Uterus (tissue), 2 donors: Measurements from ENCODE around the gene NOC4L.

ENCODE experiments used
- POLR2A ChIP-seq, 2 donors: fragments of 450-650 bp; IDR thresholded peaks; one replicate each; pipeline ENCODE4 v1.6.1; 2016; ENCODE audit warnings: antibody characterized with exemption in 2 of 2, mild to moderate bottlenecking in 1 of 2, moderate library complexity in 1 of 2
- TF ChIP-seq, protein P1 (sequence below), 4 experiments: fragments of 200-600 bp in 2 of 4; fragments of 450-650 bp in 2 of 4; sonication (generic) in 2 of 4; IDR thresholded peaks; one replicate each; pipeline ENCODE4 v1.5.1; 2016 to 2019; ENCODE audit warnings: antibody characterized with exemption in 4 of 4, mild to moderate bottlenecking in 2 of 4, moderate library complexity in 1 of 4

DNA sequence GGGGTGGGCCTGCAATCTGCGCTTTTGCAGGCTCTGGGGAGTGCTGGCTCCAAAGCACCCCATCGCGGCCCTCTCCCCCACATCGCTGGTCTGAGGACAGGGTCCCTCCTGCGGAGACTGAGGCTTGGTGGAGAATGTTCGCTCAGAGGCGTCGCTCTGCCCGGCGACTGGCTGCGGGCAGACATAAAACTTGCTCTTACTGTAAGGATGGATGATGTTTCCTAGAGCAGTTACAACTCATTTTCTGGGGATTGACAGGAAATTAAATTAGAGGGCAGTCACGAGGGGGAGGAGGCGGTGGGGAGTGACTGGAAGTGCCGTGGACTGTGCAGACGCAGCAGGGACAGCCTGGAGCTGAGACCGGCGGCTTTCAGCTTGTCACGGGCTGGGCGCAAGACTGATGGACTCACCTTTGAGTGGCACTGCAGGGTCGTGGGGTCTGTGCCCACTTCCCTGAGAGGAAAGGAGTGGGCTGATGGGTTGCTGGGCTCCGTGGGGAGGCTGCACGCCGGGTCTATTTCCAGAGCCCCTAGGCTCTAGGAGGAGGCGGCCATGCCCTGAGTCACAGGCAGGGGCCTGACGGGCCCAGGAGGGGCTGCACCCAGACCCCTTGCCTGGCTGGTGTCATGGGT, 32.8 kb downstream of the NOC4L start:
- no peak for TF ChIP-seq POLR2A (IDR thresholded peaks at IDR 0.05)
- TF ChIP-seq, protein P1, sequence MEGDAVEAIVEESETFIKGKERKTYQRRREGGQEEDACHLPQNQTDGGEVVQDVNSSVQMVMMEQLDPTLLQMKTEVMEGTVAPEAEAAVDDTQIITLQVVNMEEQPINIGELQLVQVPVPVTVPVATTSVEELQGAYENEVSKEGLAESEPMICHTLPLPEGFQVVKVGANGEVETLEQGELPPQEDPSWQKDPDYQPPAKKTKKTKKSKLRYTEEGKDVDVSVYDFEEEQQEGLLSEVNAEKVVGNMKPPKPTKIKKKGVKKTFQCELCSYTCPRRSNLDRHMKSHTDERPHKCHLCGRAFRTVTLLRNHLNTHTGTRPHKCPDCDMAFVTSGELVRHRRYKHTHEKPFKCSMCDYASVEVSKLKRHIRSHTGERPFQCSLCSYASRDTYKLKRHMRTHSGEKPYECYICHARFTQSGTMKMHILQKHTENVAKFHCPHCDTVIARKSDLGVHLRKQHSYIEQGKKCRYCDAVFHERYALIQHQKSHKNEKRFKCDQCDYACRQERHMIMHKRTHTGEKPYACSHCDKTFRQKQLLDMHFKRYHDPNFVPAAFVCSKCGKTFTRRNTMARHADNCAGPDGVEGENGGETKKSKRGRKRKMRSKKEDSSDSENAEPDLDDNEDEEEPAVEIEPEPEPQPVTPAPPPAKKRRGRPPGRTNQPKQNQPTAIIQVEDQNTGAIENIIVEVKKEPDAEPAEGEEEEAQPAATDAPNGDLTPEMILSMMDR (IDR thresholded peaks at IDR 0.05), result no peak
